ENCODE results near the gene CINP. TPM values are rescaled to one million over a fixed set of nuclear protein-coding genes. Genes with fewer than 3 reads are reported as not detected.

Gene CINP
- polyA plus RNA-seq, 1 donor from 2014 or later = 23.1 TPM

DNA sequence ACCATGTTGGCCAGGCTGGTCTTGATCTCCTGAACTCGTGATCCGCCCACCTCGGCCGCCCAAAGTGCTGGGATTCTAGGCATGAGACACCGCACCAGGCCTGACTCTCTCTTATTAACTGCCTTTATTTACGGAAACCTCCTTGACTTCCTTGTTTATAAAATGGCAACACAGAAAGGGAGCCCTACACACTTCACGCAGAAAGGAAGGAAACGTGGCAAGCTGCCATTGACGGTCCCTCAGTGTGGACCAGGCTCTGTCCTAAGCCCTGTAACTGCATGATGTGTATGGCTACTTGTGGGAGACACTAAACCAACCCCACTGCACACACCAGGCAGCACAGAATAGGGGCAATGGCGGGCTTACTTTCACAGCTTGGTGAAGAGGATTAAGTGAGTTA, 11.7 kb downstream of the CINP start:
- H4K20me1 ChIP-seq (ENCODE audit: insufficient read depth) = no peaks in the 10 kb centered on the region

GRCh38 chr14:102348376-102348775, 14.3 kb downstream of the CINP start:
- Histone ChIP-seq H3K36me3 (ENCODE audit: insufficient read depth, low read length) (no peaks in the 10 kb centered on the region), H2AFZ (ENCODE audit: low read depth, low read length) (no peak overlapping the region), H3K9me2 (ENCODE audit: insufficient read depth, low read length) (no peaks in the 10 kb centered on the region), H3K9ac (ENCODE audit: low read length) (no peak overlapping the region), H3K4me3 (ENCODE audit: low read length) (no peak overlapping the region), H3K4me2 (ENCODE audit: low read length) (no peak overlapping the region), H3K9me3 (ENCODE audit: low read length) (no peaks in the 10 kb centered on the region), H3F3A (ENCODE audit: insufficient read depth, low read length, poor library complexity, severe bottlenecking) (no peaks in the 10 kb centered on the region), H3K27ac (ENCODE audit: low read length) (no peak overlapping the region), H3K79me2 (replicated peaks; ENCODE audit: insufficient read depth, low read length) (no peaks in the 10 kb centered on the region), H4K20me1 (ENCODE audit: insufficient read depth) (no peaks in the 10 kb centered on the region), H3K27me3 (ENCODE audit: insufficient read depth, low read depth, low read length) (no peaks in the 10 kb centered on the region)
- TF ChIP-seq TAF1 (IDR thresholded peaks at IDR 0.05; ENCODE audit: low read depth) = no peak
- TF ChIP-seq, protein P1, sequence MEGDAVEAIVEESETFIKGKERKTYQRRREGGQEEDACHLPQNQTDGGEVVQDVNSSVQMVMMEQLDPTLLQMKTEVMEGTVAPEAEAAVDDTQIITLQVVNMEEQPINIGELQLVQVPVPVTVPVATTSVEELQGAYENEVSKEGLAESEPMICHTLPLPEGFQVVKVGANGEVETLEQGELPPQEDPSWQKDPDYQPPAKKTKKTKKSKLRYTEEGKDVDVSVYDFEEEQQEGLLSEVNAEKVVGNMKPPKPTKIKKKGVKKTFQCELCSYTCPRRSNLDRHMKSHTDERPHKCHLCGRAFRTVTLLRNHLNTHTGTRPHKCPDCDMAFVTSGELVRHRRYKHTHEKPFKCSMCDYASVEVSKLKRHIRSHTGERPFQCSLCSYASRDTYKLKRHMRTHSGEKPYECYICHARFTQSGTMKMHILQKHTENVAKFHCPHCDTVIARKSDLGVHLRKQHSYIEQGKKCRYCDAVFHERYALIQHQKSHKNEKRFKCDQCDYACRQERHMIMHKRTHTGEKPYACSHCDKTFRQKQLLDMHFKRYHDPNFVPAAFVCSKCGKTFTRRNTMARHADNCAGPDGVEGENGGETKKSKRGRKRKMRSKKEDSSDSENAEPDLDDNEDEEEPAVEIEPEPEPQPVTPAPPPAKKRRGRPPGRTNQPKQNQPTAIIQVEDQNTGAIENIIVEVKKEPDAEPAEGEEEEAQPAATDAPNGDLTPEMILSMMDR (IDR thresholded peaks at IDR 0.05; ENCODE audit: poor library complexity, severe bottlenecking) = no peak
- no peak for TF ChIP-seq EZH2 (IDR thresholded peaks at IDR 0.05; ENCODE audit: borderline replicate concordance, insufficient read depth, low read length, poor library complexity, severe bottlenecking)
- TF ChIP-seq POLR2AphosphoS5 (IDR thresholded peaks at IDR 0.05) = no peak
- TF ChIP-seq MXI1 (conservative IDR thresholded peaks at IDR 0.05; ENCODE audit: poor library complexity, severe bottlenecking) = no peak
- no peak for TF ChIP-seq EP300 (conservative IDR thresholded peaks at IDR 0.05; ENCODE audit: poor library complexity, severe bottlenecking)
- no peak for TF ChIP-seq REST (IDR thresholded peaks at IDR 0.05; ENCODE audit: borderline replicate concordance)
- TF ChIP-seq RAD21 (conservative IDR thresholded peaks at IDR 0.05) = no peak
- no peak for TF ChIP-seq SMC3 (conservative IDR thresholded peaks at IDR 0.05; ENCODE audit: poor library complexity)

More for the DNA sequence above, 11.7 kb downstream of the CINP start:
- no peak overlapping the region for H3K4me2 ChIP-seq (ENCODE audit: low read length)
- no peak overlapping the region for H3K4me3 ChIP-seq (ENCODE audit: low read length)
- H3K9me3 ChIP-seq (ENCODE audit: low read length) = no peaks in the 10 kb centered on the region
- H3K9ac ChIP-seq (ENCODE audit: low read length) = no peak overlapping the region
- H3K27ac ChIP-seq (ENCODE audit: low read length) = no peak overlapping the region
- TF ChIP-seq POLR2AphosphoS5 (IDR thresholded peaks at IDR 0.05) (no peak), EP300 (conservative IDR thresholded peaks at IDR 0.05; ENCODE audit: poor library complexity, severe bottlenecking) (no peak)
- TF ChIP-seq, protein P1 (IDR thresholded peaks at IDR 0.05; ENCODE audit: poor library complexity, severe bottlenecking) = no peak
- H3K9me2 ChIP-seq (ENCODE audit: insufficient read depth, low read length) = no peaks in the 10 kb centered on the region
- no peaks in the 10 kb centered on the region for H3K36me3 ChIP-seq (ENCODE audit: insufficient read depth, low read length)
- no peaks in the 10 kb centered on the region for H3F3A ChIP-seq (ENCODE audit: insufficient read depth, low read length, poor library complexity, severe bottlenecking)
- no peak overlapping the region for H2AFZ ChIP-seq (ENCODE audit: low read depth, low read length)
- H3K27me3 ChIP-seq (ENCODE audit: insufficient read depth, low read depth, low read length) = no peaks in the 10 kb centered on the region
- H3K79me2 ChIP-seq (replicated peaks; ENCODE audit: insufficient read depth, low read length) = no peaks in the 10 kb centered on the region

Data from neural cell (in vitro differentiated cells).